H1 (cell line): ENCODE measurements around the gene DDHD1. TPM values are rescaled to one million over a fixed set of nuclear protein-coding genes. Genes with fewer than 3 reads are reported as not detected.

Experiments
- CTCF ChIA-PET: fragments of 300-600 bp; sonication (Branson Sonifier 250); formaldehyde crosslinking; loops from one replicate; lab custom pipeline; 2021; ENCODE audit not compliant: partially characterized antibody; lab: Charles Lee
- POLR2A ChIA-PET: fragments of 300-600 bp; sonication (Branson Sonifier 250); formaldehyde crosslinking; loops from one replicate; lab custom pipeline; 2021; ENCODE audit warnings: inconsistent platforms; ENCODE audit not compliant: partially characterized antibody; lab: Charles Lee
- DNase-seq, 2 experiments: peaks; one replicate each; pipeline versions ENCODE4 v3.0.0 to v3.0.0-alpha.2; 2010 to 2022; ENCODE audit warnings: low spot score in 2 of 2, low read depth in 1 of 2, mixed read lengths in 1 of 2
- FAIRE-seq: peaks from 2 replicates; lab custom pipeline; 2011; peaks lifted over from hg19 to GRCh38; lab: Jason Lieb, UNC
- H2AFZ ChIP-seq: 2 replicates; pipeline ENCODE4 v1.8.1; 2012; ENCODE audit warnings: low read length, inconsistent platforms
- H2AK5ac ChIP-seq: 2 replicates; pipeline ENCODE4 v1.6.1; 2013; ENCODE audit warnings: low read depth, low read length
- H2BK120ac ChIP-seq: replicated peaks from 2 replicates; pipeline ENCODE3; 2013; ENCODE audit warnings: low read depth, low read length, inconsistent platforms
- H2BK12ac ChIP-seq: 2 replicates; pipeline ENCODE4 v1.6.1; 2013; ENCODE audit warnings: low read depth, low read length
- H2BK15ac ChIP-seq: 2 replicates; pipeline ENCODE4 v1.6.1; 2013; ENCODE audit warnings: low read length
- H2BK20ac ChIP-seq: 2 replicates; pipeline ENCODE4 v1.6.1; 2013; ENCODE audit warnings: low read length
- H2BK5ac ChIP-seq: 2 replicates; pipeline ENCODE4 v1.6.1; 2013; ENCODE audit warnings: low read depth, low read length
- H3K14ac ChIP-seq: 2 replicates; pipeline ENCODE4 v1.6.1; 2013; ENCODE audit warnings: inconsistent platforms; ENCODE audit not compliant: insufficient read length
- H3K18ac ChIP-seq: 2 replicates; pipeline ENCODE4 v1.6.1; 2013; ENCODE audit warnings: low read length; ENCODE audit errors: extremely low read depth
- H3K23ac ChIP-seq: 2 replicates; pipeline ENCODE4 v1.6.1; 2013; ENCODE audit warnings: inconsistent platforms; ENCODE audit not compliant: insufficient read length
- H3K23me2 ChIP-seq: 2 replicates; pipeline ENCODE4 v1.6.1; 2013; ENCODE audit warnings: low read depth, low read length
- H3K27ac ChIP-seq: 2 replicates; pipeline ENCODE4 v1.6.1; 2011; ENCODE audit warnings: low read depth, low read length, inconsistent platforms
- H3K27me3 ChIP-seq, 4 experiments: replicated peaks in 1 of 4; 1 replicate in 1 of 4; 2 replicates in 3 of 4; pipeline versions ENCODE4 v1.6.1 to v1.8.1; 2011 to 2013; ENCODE audit warnings: low read length in 3 of 4, mild to moderate bottlenecking in 3 of 4, inconsistent platforms in 2 of 4, mixed read lengths in 2 of 4, moderate library complexity in 1 of 4; ENCODE audit not compliant: control insufficient read depth in 3 of 4, insufficient read depth in 3 of 4; ENCODE audit errors: extremely low read depth in 1 of 4
- H3K36me3 ChIP-seq, 4 experiments: 2 replicates each; pipeline versions ENCODE4 v1.6.1 to v1.8.1; 2011 to 2013; ENCODE audit warnings: mild to moderate bottlenecking in 4 of 4, low read length in 3 of 4, moderate library complexity in 2 of 4, control low read depth in 1 of 4, inconsistent platforms in 1 of 4; ENCODE audit not compliant: insufficient read depth in 4 of 4, control insufficient read depth in 2 of 4
- H3K4ac ChIP-seq: replicated peaks from 2 replicates; pipeline ENCODE3; 2013; ENCODE audit warnings: low read length, low read depth, mixed read lengths, inconsistent platforms; ENCODE audit not compliant: insufficient read length
- H3K4me1 ChIP-seq, 4 experiments: replicated peaks in 1 of 4; 1 replicate in 1 of 4; 2 replicates in 3 of 4; pipeline versions ENCODE4 v1.6.1 to v1.8.1; 2011 to 2013; ENCODE audit warnings: low read length in 3 of 4, inconsistent platforms in 2 of 4, mixed read lengths in 1 of 4; ENCODE audit not compliant: insufficient read depth in 4 of 4, control insufficient read depth in 3 of 4
- H3K4me2 ChIP-seq, 2 experiments: 2 replicates each; pipeline versions ENCODE4 v1.6.1 to v1.8.1; 2011 to 2013; ENCODE audit warnings: low read depth in 2 of 2, low read length in 2 of 2, control low read depth in 1 of 2, inconsistent platforms in 1 of 2, mild to moderate bottlenecking in 1 of 2; ENCODE audit not compliant: insufficient read depth in 1 of 2
- H3K4me3 ChIP-seq, 4 experiments: fragments of 200-600, 300-600 bp in 1 of 4; sonication (generic), shearing (Covaris generic), sonication (Bioruptor Twin) in 1 of 4; 2 replicates each; pipeline versions ENCODE4 v1.5.1 to v1.8.1; 2011 to 2016; ENCODE audit warnings: low read length in 4 of 4, low read depth in 3 of 4, control low read depth in 2 of 4, inconsistent platforms in 2 of 4, mild to moderate bottlenecking in 2 of 4, mixed read lengths in 1 of 4, moderate library complexity in 1 of 4; ENCODE audit not compliant: insufficient read depth in 2 of 4; ENCODE audit errors: extremely low read depth in 1 of 4
- H3K56ac ChIP-seq: replicated peaks from 2 replicates; pipeline ENCODE3; 2013; ENCODE audit warnings: low read depth, mild to moderate bottlenecking, mixed read lengths, low read length, inconsistent platforms; ENCODE audit not compliant: insufficient read length
- H3K79me1 ChIP-seq: 2 replicates; pipeline ENCODE4 v1.6.1; 2013; ENCODE audit warnings: low read depth, low read length, control low read depth
- H3K79me2 ChIP-seq, 2 experiments: 2 replicates each; pipeline versions ENCODE4 v1.6.1 to v1.8.1; 2012 to 2013; ENCODE audit warnings: low read length in 2 of 2, mild to moderate bottlenecking in 2 of 2, inconsistent platforms in 1 of 2; ENCODE audit not compliant: insufficient read depth in 2 of 2, control insufficient read depth in 1 of 2
- H3K9ac ChIP-seq, 4 experiments: replicated peaks in 1 of 4; 1 replicate in 1 of 4; 2 replicates in 3 of 4; pipeline versions ENCODE4 v1.6.1 to v1.8.1; 2011 to 2013; ENCODE audit warnings: low read depth in 3 of 4, low read length in 3 of 4, control low read depth in 2 of 4, mild to moderate bottlenecking in 2 of 4, moderate library complexity in 2 of 4, inconsistent platforms in 1 of 4; ENCODE audit errors: extremely low read depth in 1 of 4
- H3K9me3 ChIP-seq, 2 experiments: 2 replicates each; pipeline versions ENCODE4 v1.6.1 to v1.8.1; 2012 to 2013; ENCODE audit warnings: mild to moderate bottlenecking in 2 of 2, moderate library complexity in 2 of 2, control low read depth in 1 of 2, inconsistent platforms in 1 of 2, low read depth in 1 of 2, low read length in 1 of 2, mixed read lengths in 1 of 2; ENCODE audit not compliant: insufficient read depth in 2 of 2
- H4K20me1 ChIP-seq, 2 experiments: replicated peaks in 1 of 2; 2 replicates each; pipeline versions ENCODE3 to v1.8.1; 2011 to 2013; ENCODE audit warnings: inconsistent platforms in 2 of 2, low read length in 2 of 2, mild to moderate bottlenecking in 1 of 2; ENCODE audit not compliant: insufficient read depth in 2 of 2, control insufficient read depth in 1 of 2
- H4K5ac ChIP-seq: 2 replicates; pipeline ENCODE4 v1.6.1; 2013; ENCODE audit warnings: low read length, low read depth, mixed read lengths, inconsistent platforms; ENCODE audit not compliant: insufficient read length
- H4K8ac ChIP-seq: 2 replicates; pipeline ENCODE4 v1.8.0; 2013; ENCODE audit warnings: mild to moderate bottlenecking, moderate library complexity, low read length, inconsistent platforms; ENCODE audit not compliant: insufficient read depth; ENCODE audit errors: extremely low read depth
- H4K91ac ChIP-seq: replicated peaks from 2 replicates; pipeline ENCODE3; 2013; ENCODE audit warnings: low read length, mixed read lengths, inconsistent platforms; ENCODE audit not compliant: insufficient read length
- BACH1 ChIP-seq: IDR thresholded peaks from 2 replicates; pipeline ENCODE4 v1.6.1; 2012; ENCODE audit warnings: low read length, improper control_type of control experiment
- CBX8 ChIP-seq: fragments of 300-800, 300-1000 bp; sonication (generic); IDR thresholded peaks from 2 replicates; pipeline ENCODE4 v1.7.1; 2016; ENCODE audit warnings: low read depth, low read length, borderline replicate concordance
- SIN3A ChIP-seq, 2 experiments: IDR thresholded peaks in 1 of 2; conservative IDR thresholded peaks in 1 of 2; 2 replicates each; pipeline ENCODE4 v1.6.1; 2011 to 2012; ENCODE audit warnings: low read length in 2 of 2, improper control_type of control experiment in 1 of 2, low read depth in 1 of 2, mild to moderate bottlenecking in 1 of 2
- SP1 ChIP-seq: IDR thresholded peaks from 2 replicates; pipeline ENCODE4 v1.6.1; 2011; ENCODE audit warnings: low read depth, low read length
- TBP ChIP-seq: IDR thresholded peaks from 2 replicates; pipeline ENCODE4 v1.6.1; 2011; ENCODE audit warnings: low read depth, low read length, improper control_type of control experiment
- TCF12 ChIP-seq: IDR thresholded peaks from 2 replicates; pipeline ENCODE4 v1.6.1; 2011; ENCODE audit warnings: low read depth, mild to moderate bottlenecking, low read length
- WGBS, 2 experiments: shearing (Covaris generic) in 1 of 2; methylation state at CpG; one replicate each; pipeline versions ENCODE4 v1.1.6 to v1.1.7; 2013 to 2015; ENCODE audit warnings: low lambda C conversion rate in 2 of 2, mixed read lengths in 2 of 2, inconsistent platforms in 1 of 2, low coverage in 1 of 2, missing lambda C conversion rate in 1 of 2; ENCODE audit not compliant: insufficient replicate concordance in 2 of 2, insufficient coverage in 1 of 2, insufficient read length in 1 of 2; ENCODE audit errors: extremely low coverage in 1 of 2, missing lambda C conversion rate in 1 of 2; 5-methylcytosine and 5-hydroxymethylcytosine counted together
- polyA plus RNA-seq, 7 experiments: library from polyadenylated mRNA; depleted of rRNA in 3 of 7; stranded (reverse) in 5 of 7; unstranded in 2 of 7; fragments of >200 nt in 5 of 7; fragments of 200-250 nt in 2 of 7; gene quantifications; 1 replicate in 5 of 7; 2 replicates in 1 of 7; 4 replicates in 1 of 7; pipeline versions ENCODE4 v1.2.1 to v1.2.3, GENCODE V29; 2011 to 2013; ENCODE audit warnings: missing spikeins in 2 of 7, mixed read lengths in 2 of 7
- total RNA-seq: library from RNA; stranded (reverse); fragmentation: NEBNext Ultra II Directional; extraction: Animal tissue kit (Norgen Biotek cat#: 25700); gene quantifications from 2 replicates; pipeline ENCODE4 v1.2.1, GENCODE V29; 2021
- TF ChIP-seq, protein P1 (sequence below): IDR thresholded peaks from 2 replicates; pipeline ENCODE4 v1.6.1; 2012; ENCODE audit warnings: inconsistent platforms

DDHD1 gene
- total and polyA plus RNA-seq, 2 of the 8 experiments (the other 6 are each of a cell fraction or from before 2014, with no cell fraction given), result 3.6 to 16.0 TPM

DNA sequence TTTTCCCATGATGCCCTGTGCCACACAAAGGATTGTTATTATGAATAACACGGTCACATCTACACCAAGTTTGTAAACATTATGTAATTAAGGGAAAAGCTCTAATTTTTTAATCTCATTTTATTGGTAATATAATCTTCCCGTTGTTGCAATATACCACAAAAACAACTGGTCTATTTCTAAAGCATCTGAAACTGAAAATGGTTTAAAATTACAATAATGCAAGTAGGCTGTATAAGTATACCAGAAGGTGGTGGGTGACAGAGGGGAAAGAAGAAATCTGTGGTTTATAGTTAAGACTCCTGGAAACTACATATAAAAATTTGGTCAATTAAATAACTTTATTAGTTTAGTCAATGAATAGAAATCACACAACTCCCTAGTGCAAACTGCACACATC is 5.2 kb downstream of the DDHD1 start:
- Histone ChIP-seq H3K9ac (no peak overlapping the region), H3K4ac (no peak overlapping the region), H3K9me3 (no peaks in the 10 kb centered on the region), H3K27ac (no peak overlapping the region), H3K36me3 (no peaks in the 10 kb centered on the region), H2BK12ac (no peak overlapping the region), H3K56ac (no peak overlapping the region), H2AK5ac (no peak overlapping the region), H3K4me1 (0 out of 7 replicates have a peak, but pooled peaks cover 0 to 5% (median 0%) of the 10 kb centered on the region in 4 experiments), H2BK15ac (no peak overlapping the region), H3K18ac (no peak overlapping the region), H3K79me2 (peaks cover 0 to 74% of the 10 kb centered on the region in 2 experiments; a peak in 2 of 4 replicates), H3K4me3 (no peak overlapping the region), H3K23me2 (peaks cover 10% of the 10 kb centered on the region; the same call in 1 of the 2 replicates), H4K8ac (no peak overlapping the region), H3K14ac (no peak overlapping the region), H3K4me2 (no peak overlapping the region), H4K5ac (no peak overlapping the region), H4K91ac (no peak overlapping the region), H2BK120ac (no peak overlapping the region), H4K20me1 (peaks cover 5 to 13% of the 10 kb centered on the region in 2 experiments), H3K27me3 (no peaks in the 10 kb centered on the region; a peak in 1 of 7 replicates), H3K23ac (no peak overlapping the region), H2BK20ac (no peak overlapping the region), H2BK5ac (no peak overlapping the region), H3K79me1 (peaks cover 3% of the 10 kb centered on the region; the same call in 1 of the 2 replicates), H2AFZ (no peak overlapping the region)
- ChIA-PET POLR2A (no interaction called here), CTCF (no interaction called here)
- DNase-seq (no peak), FAIRE-seq (no peak)
- WGBS, 2 experiments, result 93% methylated on average over 2 of the region's 2 CpGs; no CpG with 5 or more reads in 1 of the 2 experiments
- TF ChIP-seq TBP, result no peak
- no peak for TF ChIP-seq SIN3A (conservative IDR thresholded peaks at IDR 0.05 in 1 of 2, IDR thresholded peaks at IDR 0.05 in 1 of 2; ENCODE audit: low read depth in 1 of 2, low read length in 2 of 2)
- no peak for TF ChIP-seq BACH1
- TF ChIP-seq, protein P1, sequence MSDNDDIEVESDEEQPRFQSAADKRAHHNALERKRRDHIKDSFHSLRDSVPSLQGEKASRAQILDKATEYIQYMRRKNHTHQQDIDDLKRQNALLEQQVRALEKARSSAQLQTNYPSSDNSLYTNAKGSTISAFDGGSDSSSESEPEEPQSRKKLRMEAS, result no peak
- no peak for TF ChIP-seq CBX8
- TF ChIP-seq SP1, result no peak
- TF ChIP-seq TCF12, result no peak
